ENCODE results near the gene IDH3G.
"Not testable (repeated sequence)": the region's sequence is repeated elsewhere in the genome, so short reads cannot be mapped to it uniquely, and the experiment has no call there.

The IDH3G gene

DNA sequence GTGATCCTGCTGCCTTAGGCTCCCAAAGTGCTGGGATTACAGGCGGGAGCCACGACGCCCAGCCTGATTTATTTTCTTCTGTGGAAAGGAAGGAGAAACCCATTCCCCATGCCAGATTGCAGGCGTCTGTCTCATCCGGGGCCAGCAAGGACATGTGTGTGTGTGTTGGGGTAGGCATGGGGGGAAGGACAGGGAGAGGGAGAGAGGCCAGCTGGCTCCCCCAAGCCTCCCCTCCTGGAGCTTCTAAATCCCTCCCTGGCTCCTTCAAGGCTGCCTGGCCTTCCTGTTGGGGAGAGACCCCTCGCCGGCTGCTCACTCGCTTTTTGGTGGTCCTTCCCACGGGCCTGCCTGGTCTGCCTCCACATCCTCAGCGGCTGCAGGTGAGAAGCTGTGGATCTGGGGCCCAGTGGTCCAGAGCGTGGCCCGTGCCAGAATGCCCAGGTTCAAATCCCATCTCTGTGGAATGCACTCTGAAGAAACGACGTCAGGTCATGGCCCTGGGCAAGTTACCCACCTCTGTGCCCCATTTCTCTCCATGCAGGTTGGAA is 31.5 kb downstream of the IDH3G start:
- no peak for DNase-seq (ENCODE audit: low read depth, low spot score)

DNA sequence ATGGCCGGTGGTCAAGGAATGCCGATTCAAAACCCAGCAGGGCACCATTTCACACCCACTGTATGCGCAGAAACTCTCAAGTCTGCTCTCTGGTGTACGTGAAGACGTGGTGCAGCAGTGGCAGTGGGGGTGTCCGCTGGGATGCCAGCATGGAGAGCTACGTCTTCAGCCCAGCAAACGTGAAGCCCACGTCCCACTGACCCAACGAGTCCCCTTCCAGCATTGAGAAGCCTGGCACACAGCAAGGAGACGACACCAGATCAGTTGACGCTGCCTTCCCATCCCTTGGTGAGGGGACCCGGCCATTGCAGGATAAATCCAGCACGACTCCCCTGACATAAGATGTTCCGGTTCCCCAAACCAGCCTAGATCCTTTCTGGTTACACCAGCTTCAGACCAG is 32.3 kb downstream of the IDH3G start:
- no peak for DNase-seq (ENCODE audit: low read depth, low spot score)

DNA sequence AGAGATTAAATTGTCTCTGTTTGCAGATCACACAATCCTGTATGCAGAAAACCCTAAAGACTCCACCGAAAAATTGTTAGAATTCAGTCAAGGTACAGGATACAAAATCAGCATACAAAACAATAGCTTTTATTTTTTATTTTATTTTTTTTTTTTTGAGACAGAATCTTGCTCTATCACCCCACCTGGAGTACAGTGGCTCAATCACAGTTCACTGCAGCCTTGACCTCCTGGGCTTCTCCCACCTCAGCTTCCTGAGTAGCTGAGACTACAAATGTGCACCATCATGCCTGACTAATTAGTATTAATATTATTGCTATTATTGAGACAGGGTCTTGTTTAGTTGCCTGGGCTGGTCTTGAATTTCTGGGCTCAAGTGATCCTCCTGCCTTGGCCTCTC is 39.0 kb downstream of the IDH3G start:
- no peak for DNase-seq (ENCODE audit: low read depth, low spot score)

DNA sequence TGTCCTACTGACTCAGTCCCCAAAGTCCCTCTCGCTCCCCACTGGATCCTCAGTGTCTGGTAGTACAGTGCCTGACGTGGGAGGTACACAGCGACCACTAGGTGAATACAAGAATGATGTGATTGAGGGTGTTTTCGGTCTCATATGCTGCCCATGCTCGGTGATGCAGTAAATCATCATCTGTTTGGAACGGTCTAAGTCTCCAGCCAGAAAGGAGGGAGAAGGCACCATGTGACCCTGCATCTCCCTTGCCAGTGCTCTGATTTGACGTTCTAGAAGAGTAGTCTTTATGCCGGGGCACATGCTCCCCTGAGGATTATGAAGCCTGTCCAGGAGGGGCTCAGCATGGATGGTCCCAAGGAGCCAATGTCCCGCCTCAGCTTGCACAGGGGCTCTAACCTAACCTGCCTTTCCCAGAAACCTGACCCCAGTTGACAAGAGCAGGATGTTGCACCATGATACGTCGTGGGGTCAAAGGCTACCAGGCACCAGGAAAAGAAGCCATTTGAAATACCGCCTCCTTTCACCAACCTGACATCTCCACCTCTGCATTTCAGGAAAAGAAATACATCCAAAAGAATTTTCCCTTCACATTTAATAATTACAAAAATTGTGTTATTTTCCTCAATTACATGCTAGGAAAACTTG is 43.9 kb downstream of the IDH3G start:
- DNase-seq (ENCODE audit: low read depth, low spot score), result no peak

DNA sequence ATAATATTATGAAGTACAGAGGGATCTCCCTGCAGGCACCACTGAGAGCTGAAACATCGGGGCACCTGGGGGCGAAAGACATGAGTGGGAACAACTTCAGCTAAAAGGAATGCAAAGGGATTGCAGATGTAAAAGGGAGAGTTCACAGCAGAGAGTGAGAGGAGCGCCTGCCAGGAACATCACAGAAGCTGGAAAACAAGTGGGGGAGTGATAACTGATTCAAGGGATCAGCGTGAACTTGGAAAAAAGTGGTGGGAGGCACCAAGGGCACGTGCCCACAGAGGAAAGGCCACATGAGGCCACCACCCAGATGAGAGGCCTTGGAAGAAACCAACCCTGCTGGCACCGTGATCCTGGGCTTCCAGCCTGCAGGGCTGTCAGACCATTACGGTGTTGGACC is 45.2 kb downstream of the IDH3G start:
- DNase-seq (ENCODE audit: low read depth, low spot score), result not testable (repeated sequence)

DNA sequence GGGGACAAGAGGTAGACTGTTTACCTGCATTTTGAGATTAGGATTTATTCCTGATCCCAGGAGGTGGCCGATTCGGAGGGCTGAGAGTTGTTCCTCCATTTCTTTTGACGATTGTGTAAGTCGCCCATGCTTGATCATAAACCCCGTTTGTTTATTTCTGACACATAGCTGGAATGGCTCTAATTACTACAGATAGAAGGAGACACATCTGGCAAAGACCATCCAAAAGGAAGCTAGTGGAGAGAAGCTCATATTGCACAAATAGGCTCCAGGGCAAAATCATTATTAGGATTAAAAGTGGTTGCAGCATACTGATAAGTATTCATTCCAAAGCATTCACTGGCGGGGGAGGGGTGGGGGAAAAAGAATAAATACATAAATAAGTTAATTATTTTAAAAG is 47.2 kb downstream of the IDH3G start:
- DNase-seq (ENCODE audit: low read depth, low spot score), result not testable (repeated sequence)

DNA sequence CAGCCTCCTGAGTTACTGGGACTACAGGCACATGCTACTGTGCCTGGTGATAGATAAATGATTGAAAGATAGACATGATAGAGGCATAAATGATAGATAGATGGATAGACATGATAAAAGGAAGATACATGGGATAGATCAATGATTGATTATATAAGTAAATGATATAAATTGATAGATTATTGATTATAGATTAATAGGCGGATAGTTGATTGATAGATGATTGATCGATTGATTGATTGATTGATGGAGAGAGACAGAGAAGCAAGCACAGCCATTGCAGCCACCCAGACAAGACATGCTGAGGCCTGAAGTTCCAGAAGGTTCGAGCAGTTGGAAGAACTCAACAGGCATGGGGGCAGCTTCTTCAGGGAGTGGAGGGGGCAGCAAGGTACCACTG is 47.8 kb downstream of the IDH3G start:
- DNase-seq (ENCODE audit: low read depth, low spot score), result no peak

DNA sequence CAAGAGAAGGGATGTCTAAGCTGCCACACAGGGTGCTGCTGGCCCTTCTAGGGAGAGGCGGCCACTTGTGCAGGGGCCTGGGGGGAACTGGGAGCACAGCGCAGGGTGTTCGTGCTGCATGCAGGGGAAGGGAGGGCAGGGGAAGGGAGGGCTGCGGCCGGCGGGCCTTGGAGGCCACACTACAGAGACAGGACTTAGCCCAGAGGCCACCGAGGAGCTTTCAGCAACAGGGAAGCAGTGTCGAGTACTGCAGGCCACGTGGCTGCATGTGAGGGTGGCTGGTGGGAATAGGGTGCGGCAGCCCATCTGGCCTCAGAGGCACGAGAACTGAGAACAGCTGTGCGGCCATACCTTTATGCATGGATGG is 49.1 kb downstream of the IDH3G start:
- DNase-seq (ENCODE audit: low read depth, low spot score), result not testable (repeated sequence)

DNA sequence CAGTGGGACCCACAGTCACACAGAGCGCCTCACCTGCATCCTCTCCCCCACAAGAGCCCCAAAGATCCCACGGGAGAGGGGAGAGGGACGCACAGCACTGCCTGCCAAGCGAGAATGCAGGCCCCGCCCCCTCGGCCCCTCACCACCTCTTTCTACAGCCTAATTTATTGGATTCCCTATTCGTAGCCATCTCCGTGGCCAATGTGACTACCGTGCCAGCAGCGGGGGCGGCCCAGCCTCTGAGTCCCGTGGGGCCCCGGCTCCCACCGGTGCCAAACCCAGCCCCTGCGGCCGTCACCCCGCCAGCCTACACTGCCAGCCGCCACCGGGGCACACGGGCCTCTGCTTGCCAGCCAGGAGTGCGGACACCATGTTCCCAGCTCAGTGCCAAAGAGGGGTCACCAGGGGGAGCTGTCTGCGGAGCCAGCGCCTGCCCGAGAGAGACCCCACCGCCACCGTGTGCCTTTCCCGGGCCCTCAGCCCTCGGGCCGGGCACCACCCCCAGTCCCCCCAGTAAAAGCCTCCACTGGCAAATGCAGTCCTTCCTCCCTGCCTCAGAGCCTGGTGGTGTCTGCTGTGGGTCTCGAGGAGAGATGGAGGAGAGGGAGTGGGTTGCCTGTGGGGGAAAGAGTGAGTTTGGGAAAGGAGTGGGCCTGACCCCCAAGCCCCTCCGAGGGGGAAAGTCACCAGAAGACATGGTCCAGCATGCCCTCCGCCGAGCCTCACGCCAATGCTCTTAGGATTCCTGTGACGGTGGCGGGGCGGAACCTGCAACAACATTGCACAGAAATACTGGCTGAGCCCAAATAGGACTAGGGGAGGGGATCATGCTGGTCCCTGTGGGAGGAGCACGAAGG is 49.7 kb downstream of the IDH3G start:
- DNase-seq (ENCODE audit: low read depth, low spot score), result peak; percentile 37

DNA sequence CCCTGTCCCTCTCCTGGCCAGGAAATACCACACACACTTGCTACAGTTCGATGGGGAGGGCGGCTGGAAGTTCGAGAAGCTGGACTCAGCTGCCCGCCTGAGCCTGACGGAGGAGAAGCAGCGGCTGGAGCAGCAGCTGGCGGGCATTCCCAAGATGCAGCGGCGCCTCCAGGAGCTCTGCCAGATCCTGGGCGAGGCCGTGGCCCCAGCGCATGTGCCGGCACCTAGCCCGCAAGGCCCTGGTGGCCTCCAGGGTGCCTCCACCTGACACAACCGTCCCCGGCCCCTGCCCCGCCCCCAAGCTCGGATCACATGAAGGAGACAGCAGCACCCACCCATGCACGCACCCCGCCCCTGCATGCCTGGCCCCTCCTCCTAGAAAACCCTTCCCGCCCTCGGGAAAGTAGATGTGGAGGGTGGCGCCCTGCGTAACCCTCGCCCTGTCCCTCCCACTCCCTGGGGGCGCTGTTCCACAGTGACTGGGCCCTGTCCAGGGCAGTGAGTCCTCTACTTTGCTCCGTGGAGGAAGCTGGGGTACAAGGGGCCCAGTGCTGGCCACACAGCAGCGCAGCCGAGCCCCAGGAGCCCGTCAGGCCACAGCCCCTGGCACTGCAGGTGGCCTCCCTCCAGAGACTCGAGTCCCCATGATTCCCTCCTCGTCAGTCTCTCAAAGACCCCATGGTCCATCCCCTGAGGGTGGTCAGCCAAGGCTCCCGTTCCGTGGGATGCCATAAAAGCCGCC is 50.5 kb downstream of the IDH3G start:
- DNase-seq (ENCODE audit: low read depth, low spot score), result peak; percentile 12

DNA sequence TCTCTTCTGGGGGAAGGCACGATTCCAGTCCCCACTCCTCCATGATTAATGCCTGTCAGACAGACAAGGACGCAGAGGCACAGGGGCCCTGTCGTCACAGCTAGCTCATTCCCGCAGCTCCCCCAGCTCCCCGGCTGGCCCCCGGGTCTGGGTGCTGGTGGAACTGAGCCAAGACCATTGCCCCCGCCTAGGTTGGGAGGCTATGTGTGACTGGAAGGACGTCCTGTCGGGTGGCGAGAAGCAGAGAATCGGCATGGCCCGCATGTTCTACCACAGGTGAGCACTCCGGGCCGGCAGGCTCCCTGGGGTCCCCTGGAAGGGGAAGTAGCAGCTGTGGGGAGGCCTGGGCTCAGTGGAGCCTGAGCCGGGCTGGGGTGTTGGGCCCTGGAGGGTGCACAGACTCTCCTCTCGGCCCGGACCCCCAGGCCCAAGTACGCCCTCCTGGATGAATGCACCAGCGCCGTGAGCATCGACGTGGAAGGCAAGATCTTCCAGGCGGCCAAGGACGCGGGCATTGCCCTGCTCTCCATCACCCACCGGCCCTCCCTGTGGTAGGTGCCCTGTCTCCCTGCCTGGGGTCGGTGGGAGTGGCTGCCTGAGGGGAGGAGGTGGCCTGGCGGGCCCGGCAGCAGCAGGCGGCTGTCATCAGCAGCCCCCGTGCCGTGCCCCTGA is 51.2 kb downstream of the IDH3G start:
- DNase-seq (ENCODE audit: low read depth, low spot score), result not testable (repeated sequence)

DNA sequence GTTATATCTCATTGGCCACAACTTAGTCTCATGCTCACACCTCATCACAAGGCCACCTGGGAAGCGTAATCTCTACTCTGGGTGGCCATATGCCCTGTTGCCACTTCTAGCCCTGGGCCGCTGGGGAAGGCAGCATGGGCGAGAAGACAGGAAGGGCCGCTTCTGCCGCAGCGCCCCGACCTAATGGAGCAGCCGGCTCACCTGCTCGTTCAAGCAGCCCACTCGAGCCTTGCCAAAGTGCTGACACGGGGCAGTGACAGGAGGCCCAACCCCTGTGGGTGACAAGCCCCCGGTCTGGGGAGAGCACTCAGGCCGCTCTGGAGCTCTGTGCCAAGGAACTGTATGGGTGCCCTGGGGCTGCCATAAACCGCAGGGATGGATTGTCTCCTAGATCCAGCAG is 52.1 kb downstream of the IDH3G start:
- DNase-seq (ENCODE audit: low read depth, low spot score), result not testable (repeated sequence)

DNA sequence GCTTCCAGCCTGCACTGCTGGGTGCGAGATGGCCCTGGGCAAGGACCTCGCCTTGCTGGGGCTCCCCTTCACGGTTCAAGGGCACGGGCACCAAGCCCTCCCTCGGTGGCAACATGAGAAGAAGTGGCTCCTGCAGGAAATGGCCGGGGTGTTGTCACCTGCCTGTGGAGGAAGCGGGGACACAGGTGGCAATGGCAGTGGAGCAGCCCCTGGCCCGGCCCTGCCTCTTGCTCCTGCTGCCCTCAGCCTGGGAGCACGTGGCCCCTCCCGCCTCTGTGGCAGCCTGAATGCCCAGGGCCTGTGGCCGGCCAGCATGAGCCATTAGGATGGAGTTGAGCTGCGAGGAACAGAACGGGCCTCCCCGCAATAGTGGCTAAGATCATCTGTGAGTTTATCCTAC is 52.7 kb downstream of the IDH3G start:
- no peak for DNase-seq (ENCODE audit: low read depth, low spot score)

DNA sequence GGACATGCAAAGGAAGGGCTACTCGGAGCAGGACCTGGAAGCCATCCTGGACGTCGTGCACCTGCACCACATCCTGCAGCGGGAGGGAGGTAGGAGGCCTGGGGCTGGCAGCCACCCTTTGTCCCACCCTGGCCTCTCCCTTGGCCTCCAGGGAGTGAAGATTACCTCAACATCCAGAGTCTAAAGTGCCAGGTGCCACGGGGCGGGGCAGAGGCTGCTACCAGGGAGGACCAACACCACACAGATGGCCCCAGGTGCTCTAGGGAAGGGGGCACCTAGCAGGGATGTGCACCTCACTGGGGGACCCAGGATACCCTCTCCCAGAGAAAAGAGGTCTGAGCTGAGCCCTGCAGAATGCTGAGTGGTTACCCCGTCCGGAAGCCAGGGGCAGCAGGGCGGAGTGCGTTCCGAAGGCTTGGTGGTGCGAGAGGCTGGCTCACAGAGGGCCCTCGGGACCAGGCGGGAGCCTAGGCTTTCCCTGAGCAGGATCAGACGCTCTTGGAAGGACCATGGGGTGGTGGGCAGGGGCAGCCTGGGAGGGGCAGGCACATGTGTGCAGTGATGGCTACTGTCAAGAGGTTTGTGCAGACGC is 53.4 kb downstream of the IDH3G start:
- no peak for DNase-seq (ENCODE audit: low read depth, low spot score)

DNA sequence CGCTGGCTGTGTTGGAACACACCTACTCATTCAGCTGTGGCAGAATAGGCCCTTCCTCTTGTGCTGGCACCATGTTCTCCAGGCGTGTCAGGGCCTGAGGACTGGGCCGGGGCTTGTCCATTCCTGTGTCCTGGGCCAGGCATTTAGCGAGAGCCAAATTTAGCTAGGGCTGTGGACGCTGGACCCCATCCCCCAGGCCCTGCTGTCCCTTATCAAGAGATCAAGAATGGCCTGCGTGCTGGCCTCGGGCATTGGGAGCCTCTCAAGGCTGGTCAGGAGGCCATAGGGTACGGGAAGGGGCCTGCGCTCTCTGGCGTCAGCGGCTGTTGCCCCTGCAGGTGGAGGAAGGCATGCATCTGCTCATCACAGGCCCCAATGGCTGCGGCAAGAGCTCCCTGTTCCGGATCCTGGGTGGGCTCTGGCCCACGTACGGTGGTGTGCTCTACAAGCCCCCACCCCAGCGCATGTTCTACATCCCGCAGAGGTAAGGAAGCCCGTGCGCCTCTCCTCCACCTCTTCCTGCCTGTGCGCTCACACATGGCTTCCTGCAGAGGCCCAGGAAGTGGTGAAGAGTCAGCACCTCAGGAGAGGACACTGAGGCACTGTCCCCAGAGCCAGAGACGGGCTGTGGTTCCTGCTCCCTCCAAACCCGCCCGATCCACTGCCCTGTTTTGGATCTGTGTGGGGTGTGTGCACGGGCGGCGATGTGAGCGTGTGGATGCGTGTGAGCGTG is 54.3 kb downstream of the IDH3G start:
- DNase-seq (ENCODE audit: low read depth, low spot score), result no peak

DNA sequence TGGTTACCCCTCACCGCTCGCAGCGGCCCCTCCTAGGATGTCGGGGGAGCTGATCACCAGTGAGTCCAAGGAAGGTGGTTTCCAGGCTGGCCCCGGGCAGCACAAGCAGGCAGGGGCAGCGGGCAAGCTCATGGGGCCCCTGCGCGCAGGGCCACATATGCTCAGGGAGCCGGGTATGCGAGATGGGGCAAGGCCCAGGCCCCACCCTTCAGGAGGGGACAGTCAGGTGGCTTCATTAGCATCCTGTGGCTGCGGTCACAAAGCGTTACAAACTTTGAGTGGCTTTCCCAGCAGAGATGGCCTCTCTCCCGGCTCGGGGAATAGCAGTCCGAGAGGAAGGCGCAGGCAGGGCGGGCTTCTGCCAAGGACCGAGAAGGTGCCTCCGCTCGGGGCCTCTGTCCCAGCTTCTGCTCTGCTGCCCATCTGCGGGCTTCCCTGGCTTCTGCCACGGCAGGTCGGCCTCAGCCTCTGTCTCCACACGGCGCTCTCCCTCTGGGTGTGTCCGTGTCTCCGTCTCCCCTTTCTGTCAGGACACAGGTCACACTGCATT is 56.0 kb downstream of the IDH3G start:
- DNase-seq (ENCODE audit: low read depth, low spot score), result no peak

DNA sequence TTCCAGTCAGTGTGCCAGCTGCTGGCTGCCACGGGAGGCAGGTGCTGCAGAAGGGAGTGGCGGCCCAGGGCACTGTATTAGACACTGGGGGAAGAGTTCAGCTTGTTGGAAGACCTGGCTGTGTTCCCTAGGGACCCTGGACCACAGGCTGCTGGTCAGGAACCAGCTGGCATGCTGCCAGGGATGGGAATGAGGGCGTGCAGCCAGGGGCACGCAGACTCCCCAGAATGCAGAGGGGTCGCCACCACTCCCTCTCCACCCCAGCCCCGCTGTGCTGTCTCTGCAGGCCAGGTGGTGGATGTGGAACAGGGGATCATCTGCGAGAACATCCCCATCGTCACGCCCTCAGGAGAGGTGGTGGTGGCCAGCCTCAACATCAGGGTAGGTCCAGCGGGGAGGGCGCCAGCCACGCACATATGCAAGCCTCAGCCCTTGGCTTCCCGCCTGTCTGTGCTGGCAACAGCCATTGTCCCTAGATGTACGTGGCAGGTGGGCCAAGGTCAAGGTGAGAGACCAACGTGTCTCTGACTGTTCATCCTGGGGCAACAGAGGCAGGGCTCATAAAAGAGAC is 57.2 kb downstream of the IDH3G start:
- DNase-seq (ENCODE audit: low read depth, low spot score), result no peak

DNA sequence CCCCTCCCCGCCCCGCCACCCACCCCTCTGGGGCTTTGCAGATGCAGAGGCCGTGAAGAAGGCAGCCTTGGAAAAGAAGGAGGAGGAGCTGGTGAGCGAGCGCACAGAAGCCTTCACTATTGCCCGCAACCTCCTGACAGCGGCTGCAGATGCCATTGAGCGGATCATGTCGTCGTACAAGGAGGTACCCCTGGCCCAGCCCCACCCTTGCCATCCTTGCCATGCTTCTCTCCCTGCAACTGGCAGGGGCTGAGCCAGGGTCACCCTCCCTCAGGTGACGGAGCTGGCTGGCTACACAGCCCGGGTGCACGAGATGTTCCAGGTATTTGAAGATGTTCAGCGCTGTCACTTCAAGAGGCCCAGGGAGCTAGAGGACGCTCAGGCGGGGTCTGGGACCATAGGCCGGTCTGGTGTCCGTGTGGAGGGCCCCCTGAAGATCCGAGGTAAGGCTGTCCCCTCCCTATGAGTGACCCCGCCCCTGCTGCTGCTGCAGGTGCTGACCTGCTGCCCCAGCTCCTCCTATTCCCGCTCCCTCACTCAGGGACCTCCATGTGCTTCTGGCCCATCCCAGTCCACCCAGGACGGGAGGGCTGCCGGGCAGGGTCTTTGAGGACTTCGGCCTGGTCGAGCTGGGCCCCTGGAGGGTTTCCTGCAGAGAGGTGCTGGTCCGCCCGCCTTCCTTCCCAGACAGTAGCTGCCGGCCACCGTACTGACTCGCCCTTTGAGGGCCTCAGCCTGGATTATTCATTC is 57.9 kb downstream of the IDH3G start:
- DNase-seq (ENCODE audit: low read depth, low spot score), result no peak

Measured in astrocyte of the hippocampus (primary cell).